ENCODE data around the gene IRGC. TPM values are rescaled to one million over a fixed set of nuclear protein-coding genes. Genes with fewer than 3 reads are reported as not detected.

The IRGC gene
- total RNA-seq, 4 donors from 2014 or later: not detected

DNA sequence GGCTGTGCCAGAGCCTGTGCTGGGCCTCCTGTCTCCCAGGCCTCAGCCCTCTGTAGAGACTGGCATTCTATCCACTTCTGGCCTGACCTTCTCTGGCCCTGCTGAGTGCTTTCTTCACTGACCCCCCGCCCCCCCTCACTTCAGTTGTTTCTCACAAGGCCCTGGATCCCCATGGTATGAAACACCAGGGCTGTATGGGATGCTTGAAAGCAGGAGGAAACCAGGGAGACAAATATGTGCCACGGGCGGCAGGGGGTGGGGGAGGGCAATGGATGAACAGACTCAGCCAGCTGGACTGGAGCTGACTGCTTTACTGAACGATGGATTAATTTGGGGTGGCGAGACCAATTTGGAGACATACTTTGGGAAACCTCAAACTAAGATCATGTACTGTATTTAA, 14.0 kb downstream of the IRGC start:
- H3K4me3 ChIP-seq: no peak overlapping the region
- no peaks in the 10 kb centered on the region for H3K27me3 ChIP-seq
- WGBS, 2 donors (ENCODE audit: low coverage in 1 of 2): 90 to 100% methylated on average over 1 to 5 of the region's 5 CpGs
- H3K4me1 ChIP-seq: no peaks in the 10 kb centered on the region
- H3K27ac ChIP-seq: no peak overlapping the region
- TF ChIP-seq CTCF (IDR thresholded peaks at IDR 0.05) (no peak), POLR2A (IDR thresholded peaks at IDR 0.05) (no peak), EP300 (IDR thresholded peaks at IDR 0.05; ENCODE audit: low read depth) (no peak), POLR2AphosphoS5 (IDR thresholded peaks at IDR 0.05) (no peak)
- intact Hi-C loops (cut with DNase I; ENCODE audit: low total_unique reads) (no loop called here), in situ Hi-C loops (cut with MboI; ENCODE audit: low pct_ligation_motif_present in 1 of 4, low pct_unique_long_range_greater_than_20kb in 1 of 4, low sequenced_read_pairs in 3 of 4) (no loop called here)
- DNase-seq: no peak
- H3K36me3 ChIP-seq: peaks cover 0 to 20% (median 10%) of the 10 kb centered on the region in 4 donors
- H3K9me3 ChIP-seq: no peaks in the 10 kb centered on the region

DNA sequence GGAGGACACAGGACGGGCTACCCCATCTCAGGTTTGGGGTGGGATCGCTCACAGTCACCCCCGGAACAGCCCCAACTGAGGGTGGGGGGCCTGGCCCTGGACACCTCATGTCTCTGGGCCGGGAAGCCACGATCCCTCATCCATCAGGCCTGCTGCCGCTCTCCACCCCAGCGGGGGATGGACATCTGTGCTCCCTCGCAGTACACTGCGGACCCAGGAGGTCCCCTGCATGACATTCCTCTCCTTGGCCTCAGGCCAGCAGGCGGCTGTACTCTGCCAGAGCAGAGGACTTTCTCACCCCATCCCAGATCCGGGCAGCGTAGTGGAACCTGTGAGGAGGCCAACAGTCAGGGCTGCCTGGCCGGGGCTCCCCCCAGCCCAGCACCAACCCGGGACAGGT, 15.5 kb downstream of the IRGC start:
- no peaks in the 10 kb centered on the region for H3K9me3 ChIP-seq
- in situ Hi-C loops (cut with MboI; ENCODE audit: low pct_ligation_motif_present in 1 of 4, low pct_unique_long_range_greater_than_20kb in 1 of 4, low sequenced_read_pairs in 3 of 4): no loop called here
- intact Hi-C loops (cut with DNase I; ENCODE audit: low total_unique reads): no loop called here
- H3K4me3 ChIP-seq: no peak overlapping the region
- no peak for DNase-seq
- no peaks in the 10 kb centered on the region for H3K27me3 ChIP-seq
- H3K36me3 ChIP-seq: peaks cover 0 to 22% (median 10%) of the 10 kb centered on the region in 4 donors
- H3K27ac ChIP-seq: no peak overlapping the region
- TF ChIP-seq CTCF (IDR thresholded peaks at IDR 0.05) (no peak), POLR2A (IDR thresholded peaks at IDR 0.05) (no peak), POLR2AphosphoS5 (IDR thresholded peaks at IDR 0.05) (no peak), EP300 (IDR thresholded peaks at IDR 0.05; ENCODE audit: low read depth) (no peak)
- 95% methylated on average over 4 of the region's 14 CpGs; no CpG with 5 or more reads in 1 of the 2 donors for WGBS, 2 donors (ENCODE audit: low coverage in 1 of 2)
- no peaks in the 10 kb centered on the region for H3K4me1 ChIP-seq

- H3K4me1 ChIP-seq: no peaks in the 10 kb centered on the region
- intact Hi-C loops (cut with DNase I; ENCODE audit: low total_unique reads): no loop called here
- H3K9me3 ChIP-seq: no peaks in the 10 kb centered on the region
- 57% methylated on average over 1 of the region's 1 CpG; no CpG with 5 or more reads in 1 of the 2 donors for WGBS, 2 donors (ENCODE audit: low coverage in 1 of 2)
- H3K27ac ChIP-seq: no peak overlapping the region
- H3K4me3 ChIP-seq: no peak overlapping the region
- no peak for TF ChIP-seq EP300 (IDR thresholded peaks at IDR 0.05; ENCODE audit: low read depth)
- TF ChIP-seq POLR2A (IDR thresholded peaks at IDR 0.05): no peak
- no peak for TF ChIP-seq CTCF (IDR thresholded peaks at IDR 0.05)
- no peak for TF ChIP-seq POLR2AphosphoS5 (IDR thresholded peaks at IDR 0.05)
- no peak for DNase-seq
- in situ Hi-C loops (cut with MboI; ENCODE audit: low pct_ligation_motif_present in 1 of 4, low pct_unique_long_range_greater_than_20kb in 1 of 4, low sequenced_read_pairs in 3 of 4): no loop called here
- H3K36me3 ChIP-seq: peaks cover 0 to 27% (median 10%) of the 10 kb centered on the region in 4 donors
- H3K27me3 ChIP-seq: no peaks in the 10 kb centered on the region
Measured at GRCh38 chr19:43731846-43732245, 16.0 kb downstream of the IRGC start.

DNA sequence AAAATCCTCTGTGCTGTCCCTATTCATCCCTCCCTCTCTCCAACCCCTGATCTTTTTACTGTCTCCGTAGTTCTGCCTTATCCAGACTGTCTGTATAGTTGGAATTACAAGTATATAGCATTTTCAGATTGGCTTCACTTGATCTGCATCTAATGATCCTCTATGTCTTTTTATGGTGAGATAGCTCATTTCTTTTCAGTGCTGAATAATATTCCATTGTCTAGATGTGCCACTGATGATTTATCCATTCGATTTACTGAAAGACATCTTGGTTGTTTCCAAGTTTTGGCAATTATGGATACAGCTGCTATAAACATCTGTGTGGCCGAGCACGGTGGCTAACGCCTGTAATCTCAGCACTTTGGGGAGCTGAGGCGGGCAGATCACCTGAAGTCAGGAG, 19.1 kb downstream of the IRGC start:
- H3K36me3 ChIP-seq: peaks cover 0 to 36% (median 10%) of the 10 kb centered on the region in 4 donors
- peaks cover 0 to 16% (median 14%) of the 10 kb centered on the region in 4 donors for H3K4me1 ChIP-seq
- no peak overlapping the region for H3K27ac ChIP-seq
- DNase-seq: no peak
- H3K4me3 ChIP-seq: no peak overlapping the region
- H3K27me3 ChIP-seq: no peaks in the 10 kb centered on the region
- in situ Hi-C loops (cut with MboI; ENCODE audit: low pct_ligation_motif_present in 1 of 4, low pct_unique_long_range_greater_than_20kb in 1 of 4, low sequenced_read_pairs in 3 of 4) (no loop called here), intact Hi-C loops (cut with DNase I; ENCODE audit: low total_unique reads) (loop anchor here (5.0 kb wide), 1 partner anchor 867 kb away; no protein-coding TSS in a partner anchor)
- no peak for TF ChIP-seq POLR2A (IDR thresholded peaks at IDR 0.05)
- no peak for TF ChIP-seq POLR2AphosphoS5 (IDR thresholded peaks at IDR 0.05)
- TF ChIP-seq CTCF (IDR thresholded peaks at IDR 0.05): no peak
- no peak for TF ChIP-seq EP300 (IDR thresholded peaks at IDR 0.05; ENCODE audit: low read depth)
- WGBS, 2 donors (ENCODE audit: low coverage in 1 of 2): 95 to 98% methylated on average over 4 to 6 of the region's 6 CpGs
- H3K9me3 ChIP-seq: no peaks in the 10 kb centered on the region

Measured in transverse colon (tissue), 4 donors.